ENCODE results near the gene MEF2B.
A peak's percentile ranks its signal among the peaks of the same experiment; 100 is the strongest.
"Not testable (repeated sequence)": the region's sequence is repeated elsewhere in the genome, so short reads cannot be mapped to it uniquely, and the experiment has no call there.

Gene MEF2B

GRCh38 chr19:19192910-19193423 is 22.9 kb upstream of the MEF2B start:
- peak; percentile 16 for DNase-seq

GRCh38 chr19:19192078-19192882 is 22.2 kb upstream of the MEF2B start, which contains the start of the genes BORCS8 and RFXANK:
TSS of gene BORCS8 (minus strand) at chr19:19192152. CDS start at chr19:19192117, 35 bp downstream.
TSS of gene RFXANK (plus strand) at chr19:19192258. CDS start at chr19:19193947, 1,689 bp downstream.
- DNase-seq, result peak; percentile 99

DNA sequence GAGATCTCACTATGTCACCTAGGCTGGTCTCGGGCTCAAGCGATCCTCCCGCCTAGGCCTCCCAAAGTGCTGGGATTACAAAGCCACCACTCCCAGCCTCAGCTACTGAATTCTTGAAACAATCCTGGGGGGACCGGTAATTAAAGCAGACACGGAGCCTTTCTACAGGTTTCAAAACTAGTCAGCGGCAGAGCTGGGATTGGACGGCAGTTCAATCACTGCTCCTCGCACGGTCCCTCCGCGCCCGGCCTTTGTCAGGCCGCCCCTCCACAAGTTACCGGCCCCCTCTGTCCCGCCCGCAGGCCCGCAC is 21.7 kb upstream of the MEF2B start:
- DNase-seq, result no peak

GRCh38 chr19:19186742-19187141 is 16.7 kb upstream of the MEF2B start:
- no peak for DNase-seq

- no peak for DNase-seq
Measured at GRCh38 chr19:19185853-19186740, 16.0 kb upstream of the MEF2B start.

- DNase-seq, result no peak
Measured at GRCh38 chr19:19181488-19181998, 11.5 kb upstream of the MEF2B start.

DNA sequence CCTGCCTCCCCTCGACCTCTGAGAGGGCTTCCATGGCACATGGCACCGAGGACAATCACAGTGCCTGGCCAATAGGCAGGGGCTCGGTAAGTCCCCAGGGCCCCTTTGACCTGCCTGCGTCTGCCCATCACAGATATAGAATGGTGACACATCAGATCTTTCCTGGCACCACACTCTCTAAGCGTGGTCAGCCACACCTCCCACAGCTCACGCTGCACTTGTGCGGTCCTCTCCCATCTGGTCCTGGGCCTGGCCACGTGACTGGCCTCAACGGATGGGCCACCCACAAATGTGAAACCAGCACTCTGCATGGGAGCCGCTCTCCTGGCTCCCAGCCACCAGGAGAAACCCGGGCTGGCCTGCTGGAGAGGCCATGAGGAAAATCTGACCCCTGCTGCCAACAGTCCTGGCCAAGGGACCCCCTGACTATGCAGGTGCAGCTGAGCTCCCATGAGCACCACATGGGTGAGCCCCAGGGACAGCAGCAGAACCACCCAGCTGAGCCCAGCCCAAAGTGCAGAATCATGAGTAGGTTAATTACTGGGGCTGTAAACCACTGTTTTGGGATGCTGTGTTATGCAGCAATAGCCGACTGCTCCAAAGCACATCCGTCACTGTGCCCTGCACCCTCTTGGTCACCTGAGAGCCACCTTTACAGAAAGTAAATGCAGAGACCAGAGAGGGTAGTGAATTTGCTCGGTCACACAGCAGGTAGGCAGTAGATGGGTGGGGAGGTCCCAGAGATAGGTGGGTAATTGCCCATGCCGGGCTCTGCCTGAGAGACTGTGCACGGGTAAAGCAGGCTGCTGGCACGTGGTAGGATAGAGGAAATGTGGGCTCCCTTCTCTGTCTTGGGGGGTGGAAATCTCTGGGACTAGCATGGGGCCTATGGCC is 9.7 kb upstream of the MEF2B start:
- DNase-seq, result no peak

GRCh38 chr19:19176950-19177349 is 6.9 kb upstream of the MEF2B start:
- no peak for DNase-seq

GRCh38 chr19:19173243-19173642 is 3.2 kb upstream of the MEF2B start:
- not testable (repeated sequence) for DNase-seq

GRCh38 chr19:19171821-19172532 is 1.9 kb upstream of the MEF2B start:
- DNase-seq, result no peak

DNA sequence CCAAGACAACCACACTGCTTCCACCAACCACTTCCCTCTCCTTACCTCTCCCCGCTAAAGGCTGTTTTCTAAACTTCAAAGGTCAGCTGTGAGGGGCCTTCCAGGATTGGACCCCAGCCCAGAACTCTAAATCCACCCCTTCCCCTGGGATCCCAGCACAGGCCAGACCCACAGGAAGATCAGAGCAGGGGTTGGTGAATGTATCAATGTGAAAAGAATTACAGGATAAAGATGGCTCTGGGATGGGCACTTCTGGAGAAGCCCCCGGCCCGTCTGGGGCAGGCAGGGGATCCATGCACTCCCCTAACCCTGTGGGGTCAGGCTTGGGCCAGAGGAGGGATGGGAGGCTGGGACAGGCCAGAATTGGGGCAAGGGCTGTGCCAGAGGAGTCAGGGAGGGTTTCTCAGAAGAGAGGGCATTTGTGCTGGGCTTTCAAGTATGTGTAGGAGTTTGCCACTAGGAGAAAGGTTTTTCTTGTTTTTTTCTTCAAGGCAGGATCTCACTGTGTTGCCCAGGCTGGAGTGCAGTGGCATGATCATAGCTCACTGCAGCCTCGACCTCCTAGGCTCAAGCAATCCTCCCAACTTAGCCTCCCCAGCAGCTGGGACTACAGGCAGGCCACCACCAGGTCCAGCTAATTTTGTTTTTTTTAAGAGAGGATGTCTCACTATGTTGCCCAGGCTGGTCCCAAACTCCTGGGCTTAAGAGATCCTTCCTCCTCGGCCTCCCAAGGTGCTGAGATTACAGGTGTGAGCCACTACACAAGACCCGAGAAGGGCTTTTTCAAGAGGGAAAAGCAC is 1.0 kb upstream of the MEF2B start:
- no peak for DNase-seq

- no peak for DNase-seq
Measured at GRCh38 chr19:19169236-19170052, 619 bp downstream of the MEF2B start.

GRCh38 chr19:19167612-19168011 is 2.5 kb downstream of the MEF2B start:
- DNase-seq, result no peak

DNA sequence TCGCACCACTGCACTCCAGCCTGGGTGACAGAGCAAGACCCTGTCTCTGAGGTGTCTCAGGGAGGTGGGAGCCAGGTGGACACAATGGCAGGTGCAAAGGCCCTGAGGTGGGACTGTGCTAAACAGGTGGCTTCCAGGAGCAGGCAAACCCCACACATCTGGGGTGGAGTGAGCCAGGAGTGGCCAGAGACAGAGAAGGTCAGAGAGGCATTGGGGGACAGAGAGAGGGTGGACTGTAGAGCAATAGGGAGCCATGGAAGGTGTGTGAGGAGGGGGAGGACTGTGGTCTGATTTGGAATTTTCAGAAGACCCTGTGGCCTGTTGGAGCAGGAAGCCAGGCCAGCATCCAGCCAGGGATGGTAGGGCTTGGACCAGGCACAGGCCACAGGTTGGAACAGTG is 4.7 kb downstream of the MEF2B start:
- no peak for DNase-seq

DNA sequence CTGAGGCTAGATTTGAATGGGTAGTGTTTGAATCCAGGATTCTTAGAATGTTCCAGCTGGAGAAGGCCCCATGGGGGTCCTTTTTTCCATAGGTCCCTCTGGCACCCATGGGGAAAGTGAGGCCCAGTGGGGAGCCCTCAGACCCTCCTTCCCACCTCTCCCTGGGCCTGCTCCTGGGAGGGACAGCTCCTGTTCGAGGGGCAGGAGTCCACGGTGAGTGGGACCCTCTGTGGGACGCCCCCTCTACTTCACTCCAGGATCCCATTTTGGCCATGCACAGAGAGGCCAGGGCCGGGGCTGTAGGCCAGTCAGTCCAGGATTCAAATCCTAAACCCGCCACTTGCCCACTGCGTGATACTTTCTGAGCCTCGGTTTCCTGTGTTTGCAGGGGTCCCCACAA is 7.6 kb downstream of the MEF2B start:
- DNase-seq, result no peak

DNA sequence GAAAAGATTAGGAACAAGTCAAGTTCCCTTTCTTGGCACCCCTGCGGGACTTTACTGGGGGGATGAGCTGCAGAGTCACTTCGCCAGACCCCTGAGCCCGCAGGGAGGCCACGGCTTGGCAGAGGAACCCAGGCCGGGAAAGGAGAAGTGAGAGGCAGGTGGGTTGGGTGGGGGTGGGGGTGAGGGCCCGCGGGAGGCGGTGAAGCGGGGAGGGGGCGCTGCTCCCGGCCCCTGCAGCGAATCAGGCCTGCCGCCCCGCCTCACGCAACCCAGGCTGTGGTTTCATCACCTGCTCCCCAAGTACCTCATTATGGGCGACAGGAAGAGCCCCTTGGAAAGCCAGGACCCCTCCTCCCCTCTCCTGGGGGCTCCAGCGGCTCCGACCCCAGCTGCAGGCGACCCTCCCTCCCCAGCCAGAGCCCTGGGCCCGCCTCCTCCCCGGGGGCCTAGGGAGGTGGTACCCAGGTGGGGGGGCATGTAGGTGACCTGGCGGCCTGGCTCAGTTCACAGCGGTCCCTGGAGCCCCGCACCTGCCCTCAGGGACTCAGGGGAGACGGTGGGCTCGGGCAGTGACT is 9.5 kb downstream of the MEF2B start:
- DNase-seq, result no peak

GRCh38 chr19:19159534-19159933 is 10.5 kb downstream of the MEF2B start:
- no peak for DNase-seq

DNA sequence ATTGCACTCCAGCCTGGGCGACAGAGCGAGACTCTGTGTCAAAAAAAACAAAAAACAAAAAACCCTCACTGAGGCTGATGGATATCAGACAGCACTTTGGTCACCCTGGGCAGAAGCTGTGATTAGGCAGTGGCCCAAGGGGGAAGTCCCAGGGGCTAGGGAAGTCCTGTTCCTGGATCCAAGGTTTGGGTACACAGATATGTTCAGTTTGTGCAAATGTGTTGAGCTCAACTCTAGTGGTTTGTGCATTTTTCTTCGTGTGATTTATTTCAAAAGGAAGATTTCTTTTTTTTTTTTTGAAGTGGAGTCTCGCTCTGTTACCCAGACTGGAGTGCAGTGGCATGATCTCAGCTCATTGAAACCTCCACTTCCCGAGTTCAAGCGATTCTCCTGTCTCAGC is 12.3 kb downstream of the MEF2B start:
- DNase-seq, result no peak

GRCh38 chr19:19155495-19156219 is 14.4 kb downstream of the MEF2B start:
- no peak for DNase-seq
